ENCODE results near the gene VPS13D. TPM values are rescaled to one million over a fixed set of nuclear protein-coding genes. Genes with fewer than 3 reads are reported as not detected.

VPS13D gene
- polyA plus RNA-seq, 1 of the 3 experiments (the other 2 are of a cell fraction) = 15.0 TPM

DNA sequence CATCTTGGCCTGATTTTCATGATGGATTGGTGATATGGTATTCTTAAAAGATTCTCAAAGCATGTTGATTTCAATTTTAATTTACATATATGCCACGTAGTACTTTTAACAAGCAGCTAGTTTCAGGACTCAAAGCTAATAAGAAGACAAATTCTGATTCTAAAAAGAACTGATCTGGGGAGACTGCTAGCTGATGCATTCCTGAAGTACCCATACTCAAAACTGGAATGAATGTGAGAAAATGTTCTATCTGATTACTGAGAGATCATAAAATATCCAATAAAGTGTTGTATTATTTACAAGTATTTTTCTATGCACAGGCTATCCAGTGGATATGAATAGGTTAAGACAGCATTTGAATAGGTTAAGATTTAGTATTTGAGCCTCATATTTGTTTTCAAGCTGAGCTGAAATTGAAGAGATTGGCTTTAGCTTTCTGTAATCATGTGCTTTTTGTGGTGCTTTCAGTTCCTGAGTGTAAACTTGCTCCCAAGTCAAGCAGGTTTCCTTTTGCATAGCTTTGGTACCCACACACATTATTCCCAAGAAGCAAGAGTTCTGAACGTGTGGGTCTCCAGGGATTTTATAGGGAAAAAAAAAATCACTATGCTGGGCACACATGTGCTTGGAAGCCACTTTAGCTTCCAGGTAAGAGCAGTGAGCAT lies 114.1 kb downstream of the VPS13D start:
- Histone ChIP-seq H3K9ac (no peak overlapping the region), H2AFZ (ENCODE audit: low read depth) (no peak overlapping the region), H4K20me1 (ENCODE audit: insufficient read depth) (no peaks in the 10 kb centered on the region), H3K79me2 (ENCODE audit: insufficient read depth) (no peaks in the 10 kb centered on the region), H3K27ac (ENCODE audit: low read depth in 2 of 2, low read length in 1 of 2) (peak overlapping the region in 1 of 2 experiments; percentile 77; a peak in 2 of 4 replicates), H3K4me1 (ENCODE audit: control insufficient read depth in 1 of 2, insufficient read depth in 2 of 2, low read depth in 1 of 2, low read length in 1 of 2) (peaks cover 0 to 43% of the 10 kb centered on the region in 2 experiments; a peak in 2 of 4 replicates), H3K9me3 (no peaks in the 10 kb centered on the region), H3K36me3 (replicated peaks in 1 of 2; ENCODE audit: control insufficient read depth in 1 of 2, insufficient read depth in 2 of 2, low read length in 1 of 2) (peaks cover 34 to 54% of the 10 kb centered on the region in 2 experiments), H3K9me2 (no peaks in the 10 kb centered on the region), H3K4me3 (ENCODE audit: low read depth in 2 of 2, low read length in 1 of 2) (no peak overlapping the region), H3K4me2 (no peak overlapping the region), H3F3A (replicated peaks; ENCODE audit: insufficient read depth) (no peaks in the 10 kb centered on the region), H3K27me3 (ENCODE audit: insufficient read depth) (no peaks in the 10 kb centered on the region)
- DNase-seq = no peak
- POLR2A ChIA-PET = no interaction called here
- WGBS (ENCODE audit: low lambda C conversion rate) = 92% methylated on average over 2 of the region's 2 CpGs
- CTCF ChIA-PET = interaction anchor here (1.7 kb wide), 1 partner anchor 276 kb away, joined by 3 read pairs; no protein-coding TSS in a partner anchor
- no peak for TF ChIP-seq CHD2 (IDR thresholded peaks at IDR 0.05; ENCODE audit: low read length, partially characterized antibody)
- TF ChIP-seq FOXM1 (IDR thresholded peaks at IDR 0.05; ENCODE audit: low read depth) = no peak
- no peak for TF ChIP-seq YY1 (IDR thresholded peaks at IDR 0.05; ENCODE audit: low read depth)
- no peak for TF ChIP-seq EP300 (IDR thresholded peaks at IDR 0.05; ENCODE audit: borderline replicate concordance in 1 of 2, low read depth in 1 of 2, low read length in 1 of 2)
- no peak for TF ChIP-seq RCOR1 (IDR thresholded peaks at IDR 0.05; ENCODE audit: low read length)
- TF ChIP-seq RAD21 (IDR thresholded peaks at IDR 0.05; ENCODE audit: low read length) = no peak
- no peak for TF ChIP-seq ELF1 (IDR thresholded peaks at IDR 0.05)
- TF ChIP-seq, protein P1, sequence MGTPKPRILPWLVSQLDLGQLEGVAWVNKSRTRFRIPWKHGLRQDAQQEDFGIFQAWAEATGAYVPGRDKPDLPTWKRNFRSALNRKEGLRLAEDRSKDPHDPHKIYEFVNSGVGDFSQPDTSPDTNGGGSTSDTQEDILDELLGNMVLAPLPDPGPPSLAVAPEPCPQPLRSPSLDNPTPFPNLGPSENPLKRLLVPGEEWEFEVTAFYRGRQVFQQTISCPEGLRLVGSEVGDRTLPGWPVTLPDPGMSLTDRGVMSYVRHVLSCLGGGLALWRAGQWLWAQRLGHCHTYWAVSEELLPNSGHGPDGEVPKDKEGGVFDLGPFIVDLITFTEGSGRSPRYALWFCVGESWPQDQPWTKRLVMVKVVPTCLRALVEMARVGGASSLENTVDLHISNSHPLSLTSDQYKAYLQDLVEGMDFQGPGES (IDR thresholded peaks at IDR 0.05; ENCODE audit: low read depth, low read length) = no peak
- no peak for TF ChIP-seq SMC3 (IDR thresholded peaks at IDR 0.05; ENCODE audit: low read depth, low read length)
- TF ChIP-seq MXI1 (IDR thresholded peaks at IDR 0.05; ENCODE audit: low read depth, low read length) = no peak
- no peak for TF ChIP-seq POLR2AphosphoS5 (IDR thresholded peaks at IDR 0.05; ENCODE audit: low read depth, low read length)
- no peak for TF ChIP-seq NFIC (IDR thresholded peaks at IDR 0.05; ENCODE audit: borderline replicate concordance)
- no peak for TF ChIP-seq TEAD4 (IDR thresholded peaks at IDR 0.05; ENCODE audit: borderline replicate concordance, insufficient read depth)
- no peak for TF ChIP-seq NRF1 (IDR thresholded peaks at IDR 0.05; ENCODE audit: low read depth, low read length)
- no peak for TF ChIP-seq GATA2 (CRISPR knock-in tag; IDR thresholded peaks at IDR 0.05)
- TF ChIP-seq FOSL2 (IDR thresholded peaks at IDR 0.05; ENCODE audit: borderline replicate concordance, low read depth) = no peak
- TF ChIP-seq, protein P2, sequence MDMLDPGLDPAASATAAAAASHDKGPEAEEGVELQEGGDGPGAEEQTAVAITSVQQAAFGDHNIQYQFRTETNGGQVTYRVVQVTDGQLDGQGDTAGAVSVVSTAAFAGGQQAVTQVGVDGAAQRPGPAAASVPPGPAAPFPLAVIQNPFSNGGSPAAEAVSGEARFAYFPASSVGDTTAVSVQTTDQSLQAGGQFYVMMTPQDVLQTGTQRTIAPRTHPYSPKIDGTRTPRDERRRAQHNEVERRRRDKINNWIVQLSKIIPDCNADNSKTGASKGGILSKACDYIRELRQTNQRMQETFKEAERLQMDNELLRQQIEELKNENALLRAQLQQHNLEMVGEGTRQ (IDR thresholded peaks at IDR 0.05; ENCODE audit: borderline replicate concordance, low read depth, low read length) = no peak
- TF ChIP-seq TAF1 (IDR thresholded peaks at IDR 0.05; ENCODE audit: borderline replicate concordance, low read depth, low read length) = no peak

All from SK-N-SH (cell line).